HEK293 (cell line): ENCODE results near the gene EYS.

ENCODE experiments used
- CTCF ChIA-PET: fragments of 350-600 bp; formaldehyde crosslinking; extraction: SDS; loops from one replicate; lab custom pipeline; 2021; ENCODE audit warnings: antibody characterized with exemption; lab: Yijun Ruan, JAX
- POLR2A ChIA-PET: fragments of 300-600 bp; formaldehyde crosslinking; extraction: SDS; loops from one replicate; lab custom pipeline; 2020; ENCODE audit warnings: antibody characterized with exemption, inconsistent platforms; lab: Yijun Ruan, JAX
- H3K27ac ChIP-seq: fragments of 200-500 bp; sonication (Bioruptor generic); 2 replicates; pipeline ENCODE4 v1.5.1; 2014; ENCODE audit warnings: low read depth, low read length, control low read depth, inconsistent platforms; ENCODE audit errors: extremely low read depth
- H3K36me3 ChIP-seq, 2 experiments: fragments of 200-500 bp in 1 of 2; sonication (Bioruptor generic) in 1 of 2; 1 replicate in 1 of 2; 2 replicates in 1 of 2; pipeline ENCODE4 v1.5.1; 2014 to 2017; ENCODE audit warnings: inconsistent platforms in 2 of 2, low read length in 2 of 2; ENCODE audit not compliant: control insufficient read depth in 2 of 2, insufficient read depth in 1 of 2
- H3K4me1 ChIP-seq: fragments of 200-500 bp; sonication (Bioruptor generic); 2 replicates; pipeline ENCODE4 v1.5.1; 2014; ENCODE audit warnings: mild to moderate bottlenecking, low read length, inconsistent platforms; ENCODE audit not compliant: control insufficient read depth, insufficient read depth
- H3K4me3 ChIP-seq: 2 replicates; pipeline ENCODE4 v1.5.1; 2011; ENCODE audit warnings: low read depth, mild to moderate bottlenecking, control low read depth, low read length, moderate library complexity
- H3K9me3 ChIP-seq: fragments of 200-500 bp; sonication (Bioruptor generic); 2 replicates; pipeline ENCODE4 v1.5.1; 2014; ENCODE audit warnings: low read depth, low read length, inconsistent platforms; ENCODE audit not compliant: control insufficient read depth, insufficient read depth
- BCL11B ChIP-seq: fragments of 450-650 bp; formaldehyde crosslinking; IDR thresholded peaks from 2 replicates; pipeline ENCODE4 v1.5.1; 2016; ENCODE audit warnings: low read depth, missing biosample characterization, missing genetic modification characterization
- EGR2 ChIP-seq: fragments of 450-650 bp; formaldehyde crosslinking; IDR thresholded peaks from 2 replicates; pipeline ENCODE4 v1.5.1; 2016; ENCODE audit warnings: low read depth, missing biosample characterization, missing genetic modification characterization
- GLIS2 ChIP-seq: fragments of 450-650 bp; formaldehyde crosslinking; IDR thresholded peaks from 2 replicates; pipeline ENCODE4 v1.5.1; 2016; ENCODE audit warnings: missing biosample characterization, missing genetic modification characterization
- KLF1 ChIP-seq: fragments of 450-650 bp; formaldehyde crosslinking; IDR thresholded peaks from 2 replicates; pipeline ENCODE4 v1.5.1; 2016; ENCODE audit warnings: missing biosample characterization, missing genetic modification characterization
- KLF10 ChIP-seq: fragments of 450-650 bp; IDR thresholded peaks from 2 replicates; pipeline ENCODE4 v1.5.1; 2018; ENCODE audit warnings: missing biosample characterization, mild to moderate bottlenecking, missing genetic modification characterization
- OVOL3 ChIP-seq: fragments of 450-650 bp; formaldehyde crosslinking; IDR thresholded peaks from 2 replicates; pipeline ENCODE4 v1.5.1; 2016; ENCODE audit warnings: missing biosample characterization, missing genetic modification characterization
- SALL2 ChIP-seq: fragments of 450-650 bp; formaldehyde crosslinking; IDR thresholded peaks from 2 replicates; pipeline ENCODE4 v1.5.0; 2017; ENCODE audit warnings: missing biosample characterization, mild to moderate bottlenecking, missing genetic modification characterization, borderline replicate concordance
- ZBTB20 ChIP-seq: fragments of 450-650 bp; formaldehyde crosslinking; IDR thresholded peaks from 2 replicates; pipeline ENCODE4 v1.5.1; 2016; ENCODE audit warnings: missing biosample characterization, missing genetic modification characterization
- ZFP3 ChIP-seq: fragments of 450-650 bp; formaldehyde crosslinking; IDR thresholded peaks from 2 replicates; pipeline ENCODE4 v1.5.1; 2016; ENCODE audit warnings: low read depth, missing biosample characterization, missing genetic modification characterization
- ZFP37 ChIP-seq: fragments of 450-650 bp; formaldehyde crosslinking; IDR thresholded peaks from 2 replicates; pipeline ENCODE4 v1.5.1; 2016; ENCODE audit warnings: missing biosample characterization, missing genetic modification characterization
- ZFP69B ChIP-seq: fragments of 450-650 bp; formaldehyde crosslinking; IDR thresholded peaks from 2 replicates; pipeline ENCODE4 v1.5.1; 2016; ENCODE audit warnings: missing biosample characterization, missing genetic modification characterization
- ZNF175 ChIP-seq: fragments of 450-650 bp; formaldehyde crosslinking; IDR thresholded peaks from 2 replicates; pipeline ENCODE4 v1.5.1; 2016; ENCODE audit warnings: missing biosample characterization, missing genetic modification characterization
- ZNF2 ChIP-seq: fragments of 450-650 bp; formaldehyde crosslinking; IDR thresholded peaks from 2 replicates; pipeline ENCODE4 v1.5.1; 2016; ENCODE audit warnings: missing biosample characterization, missing genetic modification characterization
- ZNF274 ChIP-seq, 2 experiments: fragments of 200-500 bp in 1 of 2; fragments of 450-650 bp in 1 of 2; sonication (Bioruptor generic) in 1 of 2; formaldehyde crosslinking in 1 of 2; IDR thresholded peaks; 2 replicates each; pipeline versions ENCODE4 v1.5.1 to v1.6.1; 2014 to 2016; ENCODE audit warnings: borderline replicate concordance in 1 of 2, inconsistent platforms in 1 of 2, low read length in 1 of 2, missing biosample characterization in 1 of 2, missing genetic modification characterization in 1 of 2
- ZNF37A ChIP-seq: fragments of 450-650 bp; IDR thresholded peaks from 2 replicates; pipeline ENCODE4 v1.5.1; 2018; ENCODE audit warnings: missing biosample characterization, missing genetic modification characterization
- ZNF529 ChIP-seq: fragments of 450-650 bp; formaldehyde crosslinking; IDR thresholded peaks from 2 replicates; pipeline ENCODE4 v1.5.1; 2017; ENCODE audit warnings: missing genetic modification characterization, missing biosample characterization; ENCODE audit not compliant: insufficient replicate concordance
- ZNF549 ChIP-seq: fragments of 450-650 bp; IDR thresholded peaks from 2 replicates; pipeline ENCODE4 v1.5.1; 2018; ENCODE audit warnings: missing biosample characterization, missing genetic modification characterization, mild to moderate bottlenecking, inconsistent platforms, moderate library complexity
- ZNF626 ChIP-seq: fragments of 450-650 bp; sonication (Bioruptor Pico); formaldehyde crosslinking; IDR thresholded peaks from 2 replicates; pipeline ENCODE4 v1.5.1; 2018; ENCODE audit warnings: missing biosample characterization, missing genetic modification characterization, inconsistent platforms
- ZNF785 ChIP-seq: fragments of 450-650 bp; formaldehyde crosslinking; IDR thresholded peaks from 2 replicates; pipeline ENCODE4 v1.5.1; 2016; ENCODE audit warnings: missing biosample characterization, missing genetic modification characterization
- ZNF792 ChIP-seq: fragments of 450-650 bp; formaldehyde crosslinking; IDR thresholded peaks from 2 replicates; pipeline ENCODE4 v1.5.1; 2016; ENCODE audit warnings: missing biosample characterization, missing genetic modification characterization
- ZNF843 ChIP-seq: fragments of 450-650 bp; formaldehyde crosslinking; IDR thresholded peaks from 2 replicates; pipeline ENCODE4 v1.5.1; 2016; ENCODE audit warnings: missing biosample characterization, missing genetic modification characterization
- TF ChIP-seq, protein P1 (sequence below): fragments of 450-650 bp; formaldehyde crosslinking; optimal IDR thresholded peaks from 2 replicates; pipeline ENCODE3; 2016; ENCODE audit warnings: missing biosample characterization, mild to moderate bottlenecking, missing genetic modification characterization
- TF ChIP-seq, protein P2 (sequence below): fragments of 450-650 bp; formaldehyde crosslinking; IDR thresholded peaks from 2 replicates; pipeline ENCODE4 v1.5.1; 2016; ENCODE audit warnings: missing biosample characterization, missing genetic modification characterization
- TF ChIP-seq, protein P3 (sequence below): fragments of 450-650 bp; formaldehyde crosslinking; IDR thresholded peaks from 2 replicates; pipeline ENCODE4 v1.5.1; 2017; ENCODE audit warnings: missing biosample characterization, missing genetic modification characterization
- TF ChIP-seq, protein P4 (sequence below): fragments of 450-650 bp; formaldehyde crosslinking; IDR thresholded peaks from 2 replicates; pipeline ENCODE4 v1.5.1; 2016; ENCODE audit warnings: missing biosample characterization, missing genetic modification characterization

EYS gene

DNA sequence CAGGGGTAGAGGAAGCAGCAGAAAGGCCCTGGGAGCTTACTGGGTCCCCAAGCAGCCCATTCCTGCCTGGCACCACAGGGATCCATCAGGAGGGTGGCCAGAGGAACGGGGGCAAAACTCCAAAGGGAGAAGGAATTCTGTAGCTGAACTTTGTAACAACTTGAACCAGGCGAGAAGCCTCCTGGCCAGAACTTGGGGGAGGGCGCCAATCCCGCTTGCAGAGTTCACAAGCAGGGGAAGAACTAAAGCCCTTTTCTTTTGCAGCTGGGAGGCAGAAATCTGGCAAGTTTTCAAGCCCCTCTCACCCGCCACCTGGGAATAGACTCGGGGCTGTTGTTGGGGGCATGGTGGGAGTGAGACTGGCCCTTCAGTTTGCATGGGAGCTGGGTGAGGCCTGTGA lies 1882.3 kb downstream of the EYS start:
- Histone ChIP-seq H3K36me3 (no peaks in the 10 kb centered on the region), H3K9me3 (no peaks in the 10 kb centered on the region), H3K4me3 (no peak overlapping the region), H3K4me1 (no peaks in the 10 kb centered on the region), H3K27ac (no peak overlapping the region)
- CTCF ChIA-PET, result no interaction called here
- POLR2A ChIA-PET, result no interaction called here
- TF ChIP-seq ZBTB20 (tag by site-specific recombination) (no peak), KLF10 (tag by site-specific recombination) (no peak)

DNA sequence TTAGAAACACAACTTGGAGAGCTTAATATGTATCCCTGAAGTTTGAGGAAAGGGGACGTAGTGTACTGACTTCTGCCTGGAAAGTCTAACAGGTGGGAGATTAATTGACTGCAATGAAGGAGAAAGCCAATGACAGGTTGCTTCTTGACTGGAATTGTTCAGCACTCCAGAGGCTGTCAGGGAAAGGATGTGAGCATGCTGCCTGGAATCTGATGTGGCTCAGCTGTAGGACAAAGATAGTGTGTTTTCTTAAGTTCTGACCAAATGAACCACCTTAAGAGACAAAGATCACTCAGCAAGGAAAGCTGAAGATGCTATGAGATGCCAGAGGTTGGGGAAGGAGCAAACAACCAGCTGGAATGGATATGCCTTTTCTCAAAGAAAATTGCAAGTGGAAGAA lies 1885.6 kb downstream of the EYS start:
- Histone ChIP-seq H3K4me3 (no peak overlapping the region), H3K36me3 (no peaks in the 10 kb centered on the region), H3K4me1 (no peaks in the 10 kb centered on the region), H3K27ac (no peak overlapping the region), H3K9me3 (no peaks in the 10 kb centered on the region)
- TF ChIP-seq ZNF785 (tag by site-specific recombination), result no peak
- TF ChIP-seq ZFP37 (tag by site-specific recombination), result no peak
- TF ChIP-seq ZNF274 (IDR thresholded peaks at IDR 0.05; ENCODE audit: low read length), result no peak
- no peak for TF ChIP-seq ZNF274 (tag by site-specific recombination; IDR thresholded peaks at IDR 0.05; ENCODE audit: borderline replicate concordance)
- no peak for TF ChIP-seq ZNF843 (tag by site-specific recombination)
- no peak for TF ChIP-seq ZNF2 (tag by site-specific recombination)
- TF ChIP-seq ZNF175 (tag by site-specific recombination), result no peak
- no peak for TF ChIP-seq ZNF529
- no peak for TF ChIP-seq ZNF626 (tag by site-specific recombination)
- no peak for TF ChIP-seq ZNF549 (tag by site-specific recombination)
- TF ChIP-seq GLIS2 (tag by site-specific recombination), result no peak
- TF ChIP-seq ZNF37A (tag by site-specific recombination), result no peak
- no peak for TF ChIP-seq ZFP3 (tag by site-specific recombination)
- POLR2A ChIA-PET, result no interaction called here
- CTCF ChIA-PET, result interaction anchor here (0.6 kb wide), 1 partner anchor 69 kb away, joined by 3 read pairs; no protein-coding TSS in a partner anchor

GRCh38 chr6:63819831-63820230 lies 1887.2 kb downstream of the EYS start:
- H3K4me3 ChIP-seq, result no peak overlapping the region
- no peaks in the 10 kb centered on the region for H3K36me3 ChIP-seq
- H3K9me3 ChIP-seq, result no peaks in the 10 kb centered on the region
- no peaks in the 10 kb centered on the region for H3K4me1 ChIP-seq
- CTCF ChIA-PET, result interaction anchor here (0.8 kb wide), 1 partner anchor 17 kb away, joined by 3 read pairs; no protein-coding TSS in a partner anchor
- H3K27ac ChIP-seq, result no peak overlapping the region
- TF ChIP-seq OVOL3 (tag by site-specific recombination), result no peak
- TF ChIP-seq ZNF792 (tag by site-specific recombination), result no peak
- no peak for TF ChIP-seq KLF1
- no peak for TF ChIP-seq ZFP69B
- TF ChIP-seq EGR2 (tag by site-specific recombination), result no peak
- TF ChIP-seq ZNF2 (tag by site-specific recombination), result no peak
- TF ChIP-seq, protein P1, sequence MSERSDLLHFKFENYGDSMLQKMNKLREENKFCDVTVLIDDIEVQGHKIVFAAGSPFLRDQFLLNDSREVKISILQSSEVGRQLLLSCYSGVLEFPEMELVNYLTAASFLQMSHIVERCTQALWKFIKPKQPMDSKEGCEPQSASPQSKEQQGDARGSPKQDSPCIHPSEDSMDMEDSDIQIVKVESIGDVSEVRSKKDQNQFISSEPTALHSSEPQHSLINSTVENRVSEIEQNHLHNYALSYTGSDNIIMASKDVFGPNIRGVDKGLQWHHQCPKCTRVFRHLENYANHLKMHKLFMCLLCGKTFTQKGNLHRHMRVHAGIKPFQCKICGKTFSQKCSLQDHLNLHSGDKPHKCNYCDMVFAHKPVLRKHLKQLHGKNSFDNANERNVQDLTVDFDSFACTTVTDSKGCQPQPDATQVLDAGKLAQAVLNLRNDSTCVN (tag by site-specific recombination), result no peak
- TF ChIP-seq, protein P2, sequence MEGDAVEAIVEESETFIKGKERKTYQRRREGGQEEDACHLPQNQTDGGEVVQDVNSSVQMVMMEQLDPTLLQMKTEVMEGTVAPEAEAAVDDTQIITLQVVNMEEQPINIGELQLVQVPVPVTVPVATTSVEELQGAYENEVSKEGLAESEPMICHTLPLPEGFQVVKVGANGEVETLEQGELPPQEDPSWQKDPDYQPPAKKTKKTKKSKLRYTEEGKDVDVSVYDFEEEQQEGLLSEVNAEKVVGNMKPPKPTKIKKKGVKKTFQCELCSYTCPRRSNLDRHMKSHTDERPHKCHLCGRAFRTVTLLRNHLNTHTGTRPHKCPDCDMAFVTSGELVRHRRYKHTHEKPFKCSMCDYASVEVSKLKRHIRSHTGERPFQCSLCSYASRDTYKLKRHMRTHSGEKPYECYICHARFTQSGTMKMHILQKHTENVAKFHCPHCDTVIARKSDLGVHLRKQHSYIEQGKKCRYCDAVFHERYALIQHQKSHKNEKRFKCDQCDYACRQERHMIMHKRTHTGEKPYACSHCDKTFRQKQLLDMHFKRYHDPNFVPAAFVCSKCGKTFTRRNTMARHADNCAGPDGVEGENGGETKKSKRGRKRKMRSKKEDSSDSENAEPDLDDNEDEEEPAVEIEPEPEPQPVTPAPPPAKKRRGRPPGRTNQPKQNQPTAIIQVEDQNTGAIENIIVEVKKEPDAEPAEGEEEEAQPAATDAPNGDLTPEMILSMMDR (tag by site-specific recombination), result no peak
- TF ChIP-seq, protein P3, sequence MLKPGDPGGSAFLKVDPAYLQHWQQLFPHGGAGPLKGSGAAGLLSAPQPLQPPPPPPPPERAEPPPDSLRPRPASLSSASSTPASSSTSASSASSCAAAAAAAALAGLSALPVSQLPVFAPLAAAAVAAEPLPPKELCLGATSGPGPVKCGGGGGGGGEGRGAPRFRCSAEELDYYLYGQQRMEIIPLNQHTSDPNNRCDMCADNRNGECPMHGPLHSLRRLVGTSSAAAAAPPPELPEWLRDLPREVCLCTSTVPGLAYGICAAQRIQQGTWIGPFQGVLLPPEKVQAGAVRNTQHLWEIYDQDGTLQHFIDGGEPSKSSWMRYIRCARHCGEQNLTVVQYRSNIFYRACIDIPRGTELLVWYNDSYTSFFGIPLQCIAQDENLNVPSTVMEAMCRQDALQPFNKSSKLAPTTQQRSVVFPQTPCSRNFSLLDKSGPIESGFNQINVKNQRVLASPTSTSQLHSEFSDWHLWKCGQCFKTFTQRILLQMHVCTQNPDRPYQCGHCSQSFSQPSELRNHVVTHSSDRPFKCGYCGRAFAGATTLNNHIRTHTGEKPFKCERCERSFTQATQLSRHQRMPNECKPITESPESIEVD (tag by site-specific recombination), result no peak
- no peak for TF ChIP-seq SALL2
- TF ChIP-seq, protein P4, sequence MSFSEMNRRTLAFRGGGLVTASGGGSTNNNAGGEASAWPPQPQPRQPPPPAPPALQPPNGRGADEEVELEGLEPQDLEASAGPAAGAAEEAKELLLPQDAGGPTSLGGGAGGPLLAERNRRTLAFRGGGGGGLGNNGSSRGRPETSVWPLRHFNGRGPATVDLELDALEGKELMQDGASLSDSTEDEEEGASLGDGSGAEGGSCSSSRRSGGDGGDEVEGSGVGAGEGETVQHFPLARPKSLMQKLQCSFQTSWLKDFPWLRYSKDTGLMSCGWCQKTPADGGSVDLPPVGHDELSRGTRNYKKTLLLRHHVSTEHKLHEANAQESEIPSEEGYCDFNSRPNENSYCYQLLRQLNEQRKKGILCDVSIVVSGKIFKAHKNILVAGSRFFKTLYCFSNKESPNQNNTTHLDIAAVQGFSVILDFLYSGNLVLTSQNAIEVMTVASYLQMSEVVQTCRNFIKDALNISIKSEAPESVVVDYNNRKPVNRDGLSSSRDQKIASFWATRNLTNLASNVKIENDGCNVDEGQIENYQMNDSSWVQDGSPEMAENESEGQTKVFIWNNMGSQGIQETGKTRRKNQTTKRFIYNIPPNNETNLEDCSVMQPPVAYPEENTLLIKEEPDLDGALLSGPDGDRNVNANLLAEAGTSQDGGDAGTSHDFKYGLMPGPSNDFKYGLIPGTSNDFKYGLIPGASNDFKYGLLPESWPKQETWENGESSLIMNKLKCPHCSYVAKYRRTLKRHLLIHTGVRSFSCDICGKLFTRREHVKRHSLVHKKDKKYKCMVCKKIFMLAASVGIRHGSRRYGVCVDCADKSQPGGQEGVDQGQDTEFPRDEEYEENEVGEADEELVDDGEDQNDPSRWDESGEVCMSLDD (tag by site-specific recombination), result no peak
- TF ChIP-seq BCL11B (tag by site-specific recombination), result no peak
- POLR2A ChIA-PET, result no interaction called here
